Neural crest cell (in vitro differentiated cells): ENCODE results near the gene RFTN1. TPM values are rescaled to one million over a fixed set of nuclear protein-coding genes. Genes with fewer than 3 reads are reported as not detected.

Experiments
- DNase-seq: peaks from one replicate; pipeline ENCODE4 v3.0.0; 2021; ENCODE audit warnings: low read depth, mixed read lengths, low spot score
- H3K27ac Mint-ChIP-seq: one replicate; pipeline ENCODE4 v1.8.0; 2021; ENCODE audit warnings: mild to moderate bottlenecking, mixed read lengths; ENCODE audit not compliant: unreplicated experiment
- H3K27me3 Mint-ChIP-seq: 2 replicates; pipeline ENCODE4 v1.8.0; 2021; ENCODE audit warnings: low read depth, mild to moderate bottlenecking, mixed read lengths
- H3K36me3 Mint-ChIP-seq: 2 replicates; pipeline ENCODE4 v1.8.0; 2021; ENCODE audit warnings: low read depth, mild to moderate bottlenecking, mixed read lengths
- H3K4me1 Mint-ChIP-seq: 2 replicates; pipeline ENCODE4 v1.8.0; 2021; ENCODE audit warnings: mixed read lengths
- H3K4me3 Mint-ChIP-seq: one replicate; pipeline ENCODE4 v1.8.0; 2021; ENCODE audit warnings: mild to moderate bottlenecking, mixed read lengths
- H3K9me3 Mint-ChIP-seq: 2 replicates; pipeline ENCODE4 v1.8.0; 2021; ENCODE audit warnings: mixed read lengths
- total RNA-seq: library from RNA; stranded (reverse); gene quantifications from 2 replicates; pipeline ENCODE4 v1.2.1, GENCODE V29; 2021
- TF ChIP-seq, protein P1 (sequence below): fragments of 200-600 bp; sonication (generic); conservative IDR thresholded peaks from 2 replicates; pipeline ENCODE4 v1.5.0; 2021; ENCODE audit warnings: antibody characterized with exemption, mild to moderate bottlenecking

Gene RFTN1
- total RNA-seq, 1 donor from 2014 or later, result 2.0 TPM

DNA sequence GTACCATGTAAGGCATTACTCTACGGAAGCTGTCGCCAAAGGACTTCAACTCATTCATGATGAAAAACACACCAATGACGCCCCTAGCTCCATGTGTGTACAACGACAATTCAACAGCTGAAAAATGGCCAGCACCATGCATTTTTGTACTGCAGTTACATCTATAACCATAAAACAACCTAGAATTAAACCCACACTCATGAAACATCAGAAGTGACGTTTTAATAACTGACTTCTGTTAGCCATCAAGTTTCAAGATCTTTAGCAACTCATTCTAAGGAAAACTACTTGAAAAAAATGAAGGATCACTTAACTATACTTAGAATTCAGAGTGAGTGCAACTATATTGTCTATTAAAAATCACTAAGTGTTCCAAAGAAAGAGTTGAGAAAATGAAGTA lies 84.9 kb downstream of the RFTN1 start:
- Mint-ChIP-seq H3K27ac (no peak overlapping the region), H3K9me3 (no peaks in the 10 kb centered on the region), H3K36me3 (no peaks in the 10 kb centered on the region), H3K4me1 (no peaks in the 10 kb centered on the region), H3K4me3 (no peak overlapping the region), H3K27me3 (no peaks in the 10 kb centered on the region)
- TF ChIP-seq, protein P1, sequence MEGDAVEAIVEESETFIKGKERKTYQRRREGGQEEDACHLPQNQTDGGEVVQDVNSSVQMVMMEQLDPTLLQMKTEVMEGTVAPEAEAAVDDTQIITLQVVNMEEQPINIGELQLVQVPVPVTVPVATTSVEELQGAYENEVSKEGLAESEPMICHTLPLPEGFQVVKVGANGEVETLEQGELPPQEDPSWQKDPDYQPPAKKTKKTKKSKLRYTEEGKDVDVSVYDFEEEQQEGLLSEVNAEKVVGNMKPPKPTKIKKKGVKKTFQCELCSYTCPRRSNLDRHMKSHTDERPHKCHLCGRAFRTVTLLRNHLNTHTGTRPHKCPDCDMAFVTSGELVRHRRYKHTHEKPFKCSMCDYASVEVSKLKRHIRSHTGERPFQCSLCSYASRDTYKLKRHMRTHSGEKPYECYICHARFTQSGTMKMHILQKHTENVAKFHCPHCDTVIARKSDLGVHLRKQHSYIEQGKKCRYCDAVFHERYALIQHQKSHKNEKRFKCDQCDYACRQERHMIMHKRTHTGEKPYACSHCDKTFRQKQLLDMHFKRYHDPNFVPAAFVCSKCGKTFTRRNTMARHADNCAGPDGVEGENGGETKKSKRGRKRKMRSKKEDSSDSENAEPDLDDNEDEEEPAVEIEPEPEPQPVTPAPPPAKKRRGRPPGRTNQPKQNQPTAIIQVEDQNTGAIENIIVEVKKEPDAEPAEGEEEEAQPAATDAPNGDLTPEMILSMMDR, result no peak
- DNase-seq, result no peak

DNA sequence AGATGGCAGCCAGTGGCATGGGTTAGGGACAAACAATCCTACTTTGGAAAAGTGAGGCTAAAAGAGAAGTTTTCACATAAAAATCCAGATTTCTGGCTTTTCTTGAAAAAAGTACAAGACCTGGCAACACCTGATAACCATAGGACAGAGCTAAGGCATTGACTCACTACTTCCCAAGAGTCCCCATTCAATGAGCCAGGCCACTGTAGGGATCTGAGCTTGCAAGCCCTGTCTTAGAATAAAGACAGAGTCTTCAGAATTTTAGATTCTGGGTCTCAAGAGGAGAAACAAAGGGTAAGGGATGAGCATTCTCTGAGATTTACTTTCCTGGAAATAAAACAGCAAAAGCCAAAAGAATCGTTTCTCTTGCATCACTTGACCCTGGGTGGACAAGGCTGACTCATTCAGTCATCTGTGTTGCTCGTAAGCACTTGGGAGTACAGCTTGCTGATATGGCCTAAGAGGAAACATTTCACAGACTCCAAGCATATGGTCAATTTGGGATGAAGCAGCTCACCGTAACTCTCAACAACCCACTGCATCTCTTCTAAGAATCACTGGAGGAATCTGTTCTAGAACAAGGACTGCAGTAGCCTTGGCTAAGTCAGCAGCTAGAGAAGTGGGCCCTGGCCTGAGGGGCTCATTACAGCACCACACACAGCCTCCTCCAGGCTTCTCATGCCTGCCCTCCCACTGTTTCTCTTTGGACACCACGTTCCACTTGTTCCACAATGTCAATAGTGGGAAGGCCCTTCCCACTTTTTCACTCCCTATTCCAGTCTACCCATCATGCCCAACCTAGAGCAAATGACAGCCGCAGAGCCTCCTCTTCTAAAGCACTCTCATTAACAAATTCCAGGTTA lies 86.2 kb downstream of the RFTN1 start:
- Mint-ChIP-seq H3K9me3 (no peaks in the 10 kb centered on the region), H3K36me3 (no peaks in the 10 kb centered on the region), H3K27me3 (no peaks in the 10 kb centered on the region), H3K27ac (no peak overlapping the region), H3K4me3 (no peak overlapping the region), H3K4me1 (no peaks in the 10 kb centered on the region)
- no peak for DNase-seq
- TF ChIP-seq, protein P1, result no peak

DNA sequence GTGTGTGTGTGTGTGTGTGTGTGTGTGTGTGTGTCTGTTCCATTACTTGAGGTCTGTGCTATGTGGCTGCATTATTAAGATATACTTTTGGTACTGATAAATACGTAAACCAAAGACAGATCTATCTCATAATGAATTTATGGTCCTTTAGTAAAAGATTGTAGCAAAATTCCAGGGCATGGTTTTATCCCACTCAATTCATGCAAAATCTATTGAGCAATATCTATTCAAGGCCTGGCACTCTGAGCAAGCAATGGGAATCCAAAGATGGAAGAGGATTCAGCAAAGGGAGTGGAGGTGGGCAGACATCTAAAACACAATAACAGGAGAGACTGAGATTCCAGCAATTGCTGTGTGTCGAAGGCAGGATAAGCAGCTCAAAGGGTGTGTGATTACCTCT lies 86.8 kb downstream of the RFTN1 start:
- Mint-ChIP-seq H3K36me3 (no peaks in the 10 kb centered on the region), H3K4me1 (no peaks in the 10 kb centered on the region), H3K27ac (no peak overlapping the region), H3K9me3 (no peaks in the 10 kb centered on the region), H3K27me3 (no peaks in the 10 kb centered on the region), H3K4me3 (no peak overlapping the region)
- DNase-seq, result no peak
- TF ChIP-seq, protein P1, result no peak

DNA sequence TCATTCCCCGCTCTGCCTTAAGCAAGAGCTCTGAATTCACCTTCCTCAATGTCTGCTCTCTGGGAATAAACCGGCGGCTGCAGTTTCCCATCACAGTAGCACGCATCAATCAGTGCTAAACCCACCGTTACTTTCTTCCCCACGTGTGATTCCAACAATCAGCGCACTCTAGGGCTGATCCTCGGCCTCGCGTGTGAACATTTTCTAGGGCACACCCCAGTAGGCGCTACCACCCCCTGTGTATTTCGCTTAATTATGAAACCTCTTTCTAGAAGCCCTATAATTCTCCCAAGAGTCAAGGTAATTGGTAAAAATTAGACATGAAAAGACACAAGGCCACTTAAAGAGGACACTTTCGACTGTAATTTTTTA lies 87.5 kb downstream of the RFTN1 start:
- H3K27ac Mint-ChIP-seq, result no peak overlapping the region
- no peaks in the 10 kb centered on the region for H3K27me3 Mint-ChIP-seq
- no peaks in the 10 kb centered on the region for H3K36me3 Mint-ChIP-seq
- no peak for DNase-seq
- TF ChIP-seq, protein P1, result no peak
- no peaks in the 10 kb centered on the region for H3K9me3 Mint-ChIP-seq
- H3K4me3 Mint-ChIP-seq, result no peak overlapping the region
- no peaks in the 10 kb centered on the region for H3K4me1 Mint-ChIP-seq

DNA sequence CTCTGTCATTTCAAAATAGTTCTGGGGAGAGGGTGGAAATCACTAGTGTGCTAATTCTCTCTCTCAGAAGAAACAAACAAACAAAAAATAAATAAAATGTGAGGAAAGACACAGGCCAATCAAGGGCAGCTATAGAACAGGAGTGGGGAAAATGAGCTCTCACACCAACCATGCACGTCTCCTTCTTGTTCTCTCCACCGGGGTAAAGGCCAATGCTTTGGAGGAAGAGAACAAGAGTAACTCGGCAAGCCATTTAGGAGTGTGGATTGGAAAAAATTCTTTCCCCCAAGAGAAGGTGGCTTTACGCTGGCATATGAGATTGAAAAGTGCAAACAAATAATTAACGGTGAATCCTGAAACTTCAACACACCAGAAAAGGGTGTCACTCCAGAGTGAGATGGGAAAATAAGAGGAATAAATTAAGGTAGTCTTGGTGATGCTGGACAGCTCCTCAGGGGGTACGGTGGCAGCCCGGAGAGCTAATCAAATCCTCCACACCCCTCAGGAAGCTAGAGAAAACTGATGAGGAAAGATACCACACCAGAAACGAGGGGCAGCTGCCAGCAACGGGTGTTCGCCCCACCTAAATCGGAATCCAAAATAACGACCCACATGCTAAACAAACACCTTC lies 88.0 kb downstream of the RFTN1 start:
- H3K4me3 Mint-ChIP-seq, result no peak overlapping the region
- DNase-seq, result no peak

More for the DNA sequence above, 88.0 kb downstream of the RFTN1 start:
- TF ChIP-seq, protein P1, result no peak
- Mint-ChIP-seq H3K4me1 (no peaks in the 10 kb centered on the region), H3K27ac (no peak overlapping the region), H3K27me3 (no peaks in the 10 kb centered on the region), H3K36me3 (no peaks in the 10 kb centered on the region), H3K9me3 (no peaks in the 10 kb centered on the region)
